B cell (primary cell): ENCODE data around the gene EBF3. TPM values are rescaled to one million over a fixed set of nuclear protein-coding genes. Genes with fewer than 3 reads are reported as not detected.

ENCODE experiments used
- ATAC-seq: fragments of 200-7000 bp; cut with Tn5 transposase; one replicate; pipeline ENCODE4 v1.10.0; 2021; ENCODE audit warnings: low read depth, mild to moderate bottlenecking, moderate number of reproducible peaks, moderate library complexity
- CTCF ChIA-PET: fragments of 350-600 bp; sonication (Branson Sonifier 250); formaldehyde crosslinking; loops from one replicate; lab custom pipeline; 2021; ENCODE audit warnings: antibody characterized with exemption, inconsistent platforms; lab: Charles Lee
- POLR2A ChIA-PET: fragments of 350-600 bp; sonication (Branson Sonifier 250); formaldehyde crosslinking; loops from one replicate; lab custom pipeline; 2021; ENCODE audit warnings: antibody characterized with exemption; lab: Charles Lee
- DNase-seq: peaks from one replicate; pipeline ENCODE4 v3.0.0; 2013
- H2AFZ ChIP-seq: 2 replicates; pipeline ENCODE4 v1.6.1; 2012; ENCODE audit warnings: mild to moderate bottlenecking, low read depth, low read length; ENCODE audit not compliant: insufficient read depth, poor library complexity, severe bottlenecking
- H3K27ac ChIP-seq, 2 donors: 1 replicate in 1 of 2; 2 replicates in 1 of 2; pipeline ENCODE4 v1.5.1; 2012 to 2013; ENCODE audit warnings: low read length in 2 of 2, mild to moderate bottlenecking in 2 of 2, moderate library complexity in 1 of 2
- H3K27me3 ChIP-seq, 4 experiments: fragments of 200-600 bp in 1 of 4; sonication (generic) in 1 of 4; replicated peaks in 1 of 4; 1 replicate in 2 of 4; 2 replicates in 2 of 4; pipeline versions ENCODE4 v1.6.1 to v1.7.0; 2013 to 2016; ENCODE audit warnings: low read length in 3 of 4, mild to moderate bottlenecking in 2 of 4, mixed read lengths in 1 of 4, moderate library complexity in 1 of 4; ENCODE audit not compliant: insufficient read depth in 4 of 4, control insufficient read depth in 3 of 4; ENCODE audit errors: control extremely low read depth in 1 of 4
- H3K36me3 ChIP-seq, 2 experiments: replicated peaks in 1 of 2; 1 replicate in 1 of 2; 2 replicates in 1 of 2; pipeline versions ENCODE4 v1.6.1 to v1.7.1; 2013; ENCODE audit warnings: low read length in 1 of 2; ENCODE audit not compliant: insufficient read depth in 2 of 2, control insufficient read depth in 1 of 2; ENCODE audit errors: control extremely low read depth in 1 of 2, extremely low read depth in 1 of 2
- H3K4me1 ChIP-seq, 2 donors: fragments of 200-600 bp in 1 of 2; sonication (generic) in 1 of 2; 1 replicate in 1 of 2; 2 replicates in 1 of 2; pipeline versions ENCODE4 v1.5.1 to v1.6.1; 2013 to 2017; ENCODE audit warnings: low read length in 2 of 2; ENCODE audit not compliant: control insufficient read depth in 2 of 2, insufficient read depth in 2 of 2
- H3K4me2 ChIP-seq: replicated peaks from 2 replicates; pipeline ENCODE3; 2012; ENCODE audit warnings: mild to moderate bottlenecking, low read depth, low read length; ENCODE audit not compliant: poor library complexity, severe bottlenecking
- H3K4me3 ChIP-seq, 5 experiments: fragments of 200-600 bp in 1 of 5; sonication (generic) in 1 of 5; 1 replicate in 3 of 5; 2 replicates in 2 of 5; pipeline versions ENCODE4 v1.5.1 to v1.7.0; 2011 to 2016; ENCODE audit warnings: low read length in 4 of 5, mild to moderate bottlenecking in 4 of 5, low read depth in 2 of 5, control low read depth in 1 of 5, moderate library complexity in 1 of 5; ENCODE audit not compliant: insufficient read depth in 1 of 5; ENCODE audit errors: control extremely low read depth in 1 of 5, extremely low read depth in 1 of 5
- H3K79me2 ChIP-seq: fragments of 200-600 bp; sonication (generic); one replicate; pipeline ENCODE4 v1.6.0; 2016; ENCODE audit warnings: low read length; ENCODE audit not compliant: control insufficient read depth, insufficient read depth
- H3K9ac ChIP-seq: fragments of 200-600 bp; sonication (generic); 2 replicates; pipeline ENCODE4 v1.6.1; 2017; ENCODE audit warnings: mild to moderate bottlenecking, low read length, moderate library complexity
- H3K9me3 ChIP-seq, 3 donors: one replicate each; pipeline versions ENCODE4 v1.6.1 to v1.7.1; 2013; ENCODE audit warnings: low read length in 2 of 3; ENCODE audit not compliant: control insufficient read depth in 2 of 3, insufficient read depth in 1 of 3; ENCODE audit errors: control extremely low read depth in 1 of 3
- H4K20me1 ChIP-seq: 2 replicates; pipeline ENCODE4 v1.6.0; 2012; ENCODE audit warnings: mild to moderate bottlenecking, low read length; ENCODE audit not compliant: insufficient read depth, control insufficient read depth, poor library complexity, severe bottlenecking
- H3K27ac Mint-ChIP-seq: one replicate; pipeline ENCODE4 v1.8.0; 2021; ENCODE audit warnings: mixed read lengths
- H3K27me3 Mint-ChIP-seq: one replicate; pipeline ENCODE4 v1.8.0; 2021; ENCODE audit warnings: mixed read lengths
- H3K4me1 Mint-ChIP-seq: one replicate; pipeline ENCODE4 v1.8.0; 2021; ENCODE audit warnings: mixed read lengths
- H3K4me3 Mint-ChIP-seq: one replicate; pipeline ENCODE4 v1.8.0; 2021; ENCODE audit warnings: mixed read lengths
- H3K9me3 Mint-ChIP-seq: one replicate; pipeline ENCODE4 v1.8.0; 2022; ENCODE audit warnings: mixed read lengths; ENCODE audit not compliant: insufficient read depth
- CTCF ChIP-seq: fragments of 200-600 bp; IDR thresholded peaks from one replicate; pipeline ENCODE4 v1.8.0; 2022; ENCODE audit warnings: antibody characterized with exemption, mild to moderate bottlenecking
- EZH2 ChIP-seq: IDR thresholded peaks from 2 replicates; pipeline ENCODE4 v1.6.1; 2012; ENCODE audit warnings: borderline replicate concordance, low read depth, mild to moderate bottlenecking, moderate library complexity, low read length; ENCODE audit not compliant: insufficient read depth, poor library complexity, severe bottlenecking
- WGBS: methylation state at CpG from one replicate; pipeline ENCODE4 v1.1.5; 2013; ENCODE audit warnings: missing lambda C conversion rate; ENCODE audit not compliant: insufficient coverage; 5-methylcytosine and 5-hydroxymethylcytosine counted together
- intact Hi-C: fragments of 100-400 bp; cut with micrococcal nuclease; formaldehyde crosslinking; loops from one replicate; pipeline ENCODE4 v1.10.0; 2022
- polyA plus RNA-seq: library from polyadenylated mRNA; depleted of rRNA; stranded (reverse); fragments of >200 nt; gene quantifications from 2 replicates; pipeline ENCODE4 v1.2.3, GENCODE V29; 2012
- total RNA-seq, 2 donors: library from RNA; stranded (reverse); fragments of 120-200 nt in 1 of 2; gene quantifications; 1 replicate in 1 of 2; 2 replicates in 1 of 2; pipeline versions ENCODE4 v1.2.3 to v1.2.4, GENCODE V29; 2013 to 2022

Gene EBF3
- total and polyA plus RNA-seq, 2 donors (not counting 1 experiment from before 2014, with no cell fraction given), result not detected

GRCh38 chr10:129900825-129901224 is 63.2 kb downstream of the EBF3 start:
- H4K20me1 ChIP-seq, result no peaks in the 10 kb centered on the region
- H3K4me3 Mint-ChIP-seq, result no peak overlapping the region
- ATAC-seq, result no peak
- peaks cover 4% of the 10 kb centered on the region for H3K27me3 Mint-ChIP-seq
- no peak overlapping the region for H3K27ac ChIP-seq
- H3K9me3 Mint-ChIP-seq, result no peaks in the 10 kb centered on the region
- no peaks in the 10 kb centered on the region for H3K9me3 ChIP-seq
- intact Hi-C loops, result no loop called here
- H3K36me3 ChIP-seq, result no peaks in the 10 kb centered on the region
- no peaks in the 10 kb centered on the region for H3K4me1 Mint-ChIP-seq
- DNase-seq, result no peak
- POLR2A ChIA-PET, result no interaction called here
- H3K27ac Mint-ChIP-seq, result no peak overlapping the region
- TF ChIP-seq EZH2 (no peak), CTCF (no peak)
- H3K79me2 ChIP-seq, result no peaks in the 10 kb centered on the region
- 100% methylated on average over 1 of the region's 1 CpG for WGBS
- no peaks in the 10 kb centered on the region for H3K27me3 ChIP-seq
- CTCF ChIA-PET, result no interaction called here
- H3K4me3 ChIP-seq, result no peak overlapping the region
- H3K9ac ChIP-seq, result no peak overlapping the region
- H3K4me2 ChIP-seq, result no peak overlapping the region
- H3K4me1 ChIP-seq, result no peaks in the 10 kb centered on the region
- no peak overlapping the region for H2AFZ ChIP-seq

GRCh38 chr10:129899276-129900130 is 64.6 kb downstream of the EBF3 start:
- TF ChIP-seq EZH2 (no peak), CTCF (no peak)
- Histone ChIP-seq H4K20me1 (no peaks in the 10 kb centered on the region), H3K79me2 (no peaks in the 10 kb centered on the region), H3K9ac (no peak overlapping the region), H3K4me2 (no peak overlapping the region), H3K36me3 (no peaks in the 10 kb centered on the region), H2AFZ (no peak overlapping the region), H3K9me3 (no peaks in the 10 kb centered on the region), H3K27me3 (peaks cover 0 to 3% (median 0%) of the 10 kb centered on the region in 4 experiments), H3K4me3 (no peak overlapping the region), H3K4me1 (no peaks in the 10 kb centered on the region), H3K27ac (no peak overlapping the region)
- Mint-ChIP-seq H3K27ac (no peak overlapping the region), H3K4me1 (no peaks in the 10 kb centered on the region), H3K9me3 (no peaks in the 10 kb centered on the region), H3K27me3 (peaks cover 4% of the 10 kb centered on the region), H3K4me3 (no peak overlapping the region)
- CTCF ChIA-PET, result no interaction called here
- intact Hi-C loops, result no loop called here
- POLR2A ChIA-PET, result no interaction called here
- 85% methylated on average over 18 of the region's 22 CpGs for WGBS
- no peak for ATAC-seq
- no peak for DNase-seq
